Activated CD8-positive, alpha-beta T cell treated with anti-CD3 and anti-CD28 coated beads for 36 hours (primary cell): ENCODE data around the gene UNC13A. TPM values are rescaled to one million over a fixed set of nuclear protein-coding genes. Genes with fewer than 3 reads are reported as not detected.
"Not testable (repeated sequence)": the region's sequence is repeated elsewhere in the genome, so short reads cannot be mapped to it uniquely, and the experiment has no call there.

Experiments
- ATAC-seq: fragments of 200-7000 bp; cut with Tn5 transposase; one replicate; pipeline ENCODE4 v1.10.0; 2021; ENCODE audit warnings: mild to moderate bottlenecking, moderate library complexity
- CTCF ChIA-PET: fragments of 350-600 bp; sonication (Branson Sonifier 250); formaldehyde crosslinking; loops from one replicate; lab custom pipeline; 2021; ENCODE audit warnings: antibody characterized with exemption; lab: Charles Lee
- POLR2A ChIA-PET: fragments of 350-600 bp; sonication (Branson Sonifier 250); formaldehyde crosslinking; loops from one replicate; lab custom pipeline; 2021; ENCODE audit warnings: antibody characterized with exemption; lab: Charles Lee
- DNase-seq: peaks from one replicate; pipeline ENCODE4 v3.0.0-alpha.2; 2020
- H3K27ac Mint-ChIP-seq: one replicate; pipeline ENCODE4 v1.8.0; 2021; ENCODE audit warnings: mild to moderate bottlenecking, mixed read lengths
- H3K27me3 Mint-ChIP-seq: one replicate; pipeline ENCODE4 v1.8.0; 2021; ENCODE audit warnings: mixed read lengths
- H3K36me3 Mint-ChIP-seq: one replicate; pipeline ENCODE4 v1.8.0; 2021; ENCODE audit warnings: low read depth, mixed read lengths
- H3K4me1 Mint-ChIP-seq: one replicate; pipeline ENCODE4 v1.8.0; 2021; ENCODE audit warnings: low read depth, mixed read lengths
- H3K4me3 Mint-ChIP-seq: one replicate; pipeline ENCODE4 v1.8.0; 2021; ENCODE audit warnings: mild to moderate bottlenecking, moderate library complexity, mixed read lengths
- H3K9me3 Mint-ChIP-seq: one replicate; pipeline ENCODE4 v1.8.0; 2021; ENCODE audit warnings: mixed read lengths
- intact Hi-C: fragments of 100-400 bp; cut with micrococcal nuclease; formaldehyde crosslinking; loops from one replicate; pipeline ENCODE4 v1.10.0; 2022
- total RNA-seq, 2 experiments: library from RNA; stranded (reverse); gene quantifications; one replicate each; pipeline ENCODE4 v1.2.3, GENCODE V29; 2021
- TF ChIP-seq, protein P1 (sequence below): fragments of 200-600 bp; IDR thresholded peaks from one replicate; pipeline ENCODE4 v1.8.0; 2022; ENCODE audit warnings: antibody characterized with exemption, mild to moderate bottlenecking

UNC13A gene
- total RNA-seq, 2 experiments from 2014 or later = not detected

DNA sequence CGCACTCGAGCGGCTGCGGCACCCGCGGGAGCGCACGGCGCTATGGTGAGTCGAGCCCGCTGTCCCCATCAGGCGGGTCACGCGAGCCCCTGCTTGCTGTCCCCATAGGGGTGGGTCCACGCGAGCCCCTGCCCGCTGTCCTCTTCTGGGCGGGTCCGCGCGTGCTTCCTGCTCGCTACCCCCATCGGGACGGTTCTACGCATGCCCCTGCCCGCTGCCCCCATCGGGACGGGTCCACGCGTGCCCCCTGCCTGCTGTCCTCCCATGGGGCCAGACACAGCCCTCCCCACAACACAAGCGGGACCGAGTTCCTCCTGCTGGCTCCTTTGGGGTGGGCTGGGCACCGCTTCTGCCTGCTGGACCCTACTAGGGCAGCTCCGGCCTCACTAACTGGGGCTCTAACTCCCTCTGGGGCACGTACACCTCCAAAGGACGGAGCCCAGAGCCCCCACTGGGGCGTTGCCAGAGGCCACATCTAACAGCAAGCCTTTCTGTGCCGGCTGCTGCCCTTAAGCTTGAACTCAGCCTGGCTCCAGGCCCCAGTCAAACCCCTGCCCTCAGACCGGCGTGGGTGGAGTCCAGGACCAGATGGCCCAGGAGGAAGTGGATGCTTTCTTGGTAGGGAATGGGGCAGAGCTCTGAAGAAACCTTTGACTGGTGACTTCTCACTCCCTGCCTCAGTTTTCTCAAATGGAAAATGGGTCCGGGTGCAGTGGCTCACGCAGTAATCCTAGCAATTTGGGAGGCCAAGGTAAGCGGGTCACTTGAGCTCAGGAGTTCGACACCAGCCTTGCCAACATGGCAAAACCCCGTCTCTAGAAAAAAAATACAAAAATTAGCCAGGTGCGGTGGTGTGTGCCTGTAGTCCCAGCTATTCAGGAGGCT, 132.0 kb downstream of the UNC13A start:
- peak; percentile 10 for ATAC-seq
- ChIA-PET CTCF (interaction anchor here (1.0 to 3.4 kb wide), 3 partner anchors 17 to 60 kb away, joined by 4 to 21 read pairs (median 6); no protein-coding TSS in a partner anchor), POLR2A (interaction anchor here (0.7 to 1.6 kb wide), 11 partner anchors 9 to 195 kb away, joined by 3 to 8 read pairs (median 5); partner anchors contain the start of genes FCHO1 and PGLS)

DNA sequence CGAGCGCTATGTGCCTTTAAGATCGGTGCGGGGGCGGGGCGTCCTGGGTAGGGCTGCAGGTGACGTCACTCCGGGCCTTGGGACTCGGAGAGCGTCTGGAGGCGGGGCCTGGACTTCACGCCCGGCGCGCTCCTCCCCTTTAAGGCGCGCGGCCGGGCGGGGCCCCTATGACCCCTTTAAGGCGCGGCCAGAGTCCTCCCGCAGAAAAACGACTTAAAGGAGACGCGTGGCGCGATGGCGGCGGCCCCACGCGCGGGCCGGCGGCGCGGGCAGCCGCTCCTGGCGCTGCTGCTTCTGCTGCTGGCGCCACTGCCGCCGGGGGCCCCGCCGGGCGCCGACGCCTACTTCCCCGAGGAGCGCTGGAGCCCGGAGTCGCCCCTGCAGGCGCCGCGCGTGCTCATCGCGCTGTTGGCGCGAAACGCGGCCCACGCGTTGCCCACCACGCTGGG, 132.7 kb downstream of the UNC13A start, which contains the start of gene COLGALT1:
Gene COLGALT1 (plus strand): TSS at position 170 of the 449 bp plus-strand sequence. CDS start 65 bp downstream, at position 235.
- Mint-ChIP-seq H3K4me1 (peaks cover 10% of the 10 kb centered on the region), H3K36me3 (peaks cover 23% of the 10 kb centered on the region), H3K4me3 (peak within 1 kb of the TSS; percentile 87), H3K9me3 (no peaks in the 10 kb centered on the region), H3K27ac (peak within 1 kb of the TSS; percentile 79), H3K27me3 (no peaks in the 10 kb centered on the region)
- ATAC-seq (peak; percentile 99), DNase-seq (peak; percentile 100)
- TF ChIP-seq, protein P1, sequence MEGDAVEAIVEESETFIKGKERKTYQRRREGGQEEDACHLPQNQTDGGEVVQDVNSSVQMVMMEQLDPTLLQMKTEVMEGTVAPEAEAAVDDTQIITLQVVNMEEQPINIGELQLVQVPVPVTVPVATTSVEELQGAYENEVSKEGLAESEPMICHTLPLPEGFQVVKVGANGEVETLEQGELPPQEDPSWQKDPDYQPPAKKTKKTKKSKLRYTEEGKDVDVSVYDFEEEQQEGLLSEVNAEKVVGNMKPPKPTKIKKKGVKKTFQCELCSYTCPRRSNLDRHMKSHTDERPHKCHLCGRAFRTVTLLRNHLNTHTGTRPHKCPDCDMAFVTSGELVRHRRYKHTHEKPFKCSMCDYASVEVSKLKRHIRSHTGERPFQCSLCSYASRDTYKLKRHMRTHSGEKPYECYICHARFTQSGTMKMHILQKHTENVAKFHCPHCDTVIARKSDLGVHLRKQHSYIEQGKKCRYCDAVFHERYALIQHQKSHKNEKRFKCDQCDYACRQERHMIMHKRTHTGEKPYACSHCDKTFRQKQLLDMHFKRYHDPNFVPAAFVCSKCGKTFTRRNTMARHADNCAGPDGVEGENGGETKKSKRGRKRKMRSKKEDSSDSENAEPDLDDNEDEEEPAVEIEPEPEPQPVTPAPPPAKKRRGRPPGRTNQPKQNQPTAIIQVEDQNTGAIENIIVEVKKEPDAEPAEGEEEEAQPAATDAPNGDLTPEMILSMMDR = no peak
- CTCF ChIA-PET = interaction anchor here (3.4 to 5.0 kb wide), 2 partner anchors 18 to 60 kb away, joined by 20 to 21 read pairs; no protein-coding TSS in a partner anchor
- POLR2A ChIA-PET = interaction anchor here (1.3 kb wide), 2 partner anchors 46 to 59 kb away, joined by 4 to 5 read pairs; no protein-coding TSS in a partner anchor
- intact Hi-C loops = loop anchor here (1.0 kb wide), 1 partner anchor 43 kb away; no protein-coding TSS in a partner anchor

More for the DNA sequence above, 132.0 kb downstream of the UNC13A start:
- peak overlapping the region; percentile 87 for H3K4me3 Mint-ChIP-seq
- H3K27me3 Mint-ChIP-seq = no peaks in the 10 kb centered on the region
- TF ChIP-seq, protein P1 = no peak
- H3K27ac Mint-ChIP-seq = peak overlapping the region; percentile 76
- H3K9me3 Mint-ChIP-seq = no peaks in the 10 kb centered on the region
- peaks cover 10% of the 10 kb centered on the region for H3K4me1 Mint-ChIP-seq
- intact Hi-C loops = loop anchor here (1.0 kb wide), 1 partner anchor 44 kb away; no protein-coding TSS in a partner anchor
- H3K36me3 Mint-ChIP-seq = peaks cover 24% of the 10 kb centered on the region
- DNase-seq = peak; percentile 41

DNA sequence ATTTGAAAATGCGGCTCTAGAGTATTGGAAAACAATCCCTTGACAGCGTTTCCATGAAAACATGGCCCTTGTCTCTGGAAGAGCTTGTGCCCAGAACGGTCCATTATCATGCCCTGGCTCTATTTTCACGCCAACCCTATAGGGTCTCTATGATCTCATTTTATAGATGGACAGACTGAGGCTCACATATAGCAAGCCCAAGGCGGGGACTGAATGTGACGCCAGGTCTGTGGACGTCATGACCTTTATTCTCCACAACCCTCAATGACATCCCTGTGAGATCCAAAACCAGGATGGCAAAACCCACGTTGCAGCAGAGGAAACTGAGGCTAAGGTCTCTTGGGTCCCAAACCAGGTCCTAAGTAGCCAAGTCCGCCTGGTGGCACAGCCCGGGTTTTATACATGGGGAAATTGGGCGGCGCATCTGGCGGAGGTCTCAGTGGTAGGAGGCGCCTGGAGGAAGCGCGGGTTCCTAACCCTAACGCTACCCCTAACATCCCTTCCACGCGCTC, 133.1 kb downstream of the UNC13A start:
- H3K27me3 Mint-ChIP-seq = no peaks in the 10 kb centered on the region
- peak overlapping the region; percentile 87 for H3K4me3 Mint-ChIP-seq
- peaks cover 18% of the 10 kb centered on the region for H3K36me3 Mint-ChIP-seq
- DNase-seq = no peak
- H3K4me1 Mint-ChIP-seq = peaks cover 10% of the 10 kb centered on the region
- TF ChIP-seq, protein P1 = no peak
- POLR2A ChIA-PET = no interaction called here
- intact Hi-C loops = loop anchor here (1.0 kb wide), 1 partner anchor 43 kb away; no protein-coding TSS in a partner anchor
- H3K27ac Mint-ChIP-seq = peak overlapping the region; percentile 79
- H3K9me3 Mint-ChIP-seq = no peaks in the 10 kb centered on the region
- ATAC-seq = peak; percentile 24
- CTCF ChIA-PET = interaction anchor here (0.6 to 5.0 kb wide), 2 partner anchors 20 to 59 kb away, joined by 3 to 20 read pairs; no protein-coding TSS in a partner anchor

DNA sequence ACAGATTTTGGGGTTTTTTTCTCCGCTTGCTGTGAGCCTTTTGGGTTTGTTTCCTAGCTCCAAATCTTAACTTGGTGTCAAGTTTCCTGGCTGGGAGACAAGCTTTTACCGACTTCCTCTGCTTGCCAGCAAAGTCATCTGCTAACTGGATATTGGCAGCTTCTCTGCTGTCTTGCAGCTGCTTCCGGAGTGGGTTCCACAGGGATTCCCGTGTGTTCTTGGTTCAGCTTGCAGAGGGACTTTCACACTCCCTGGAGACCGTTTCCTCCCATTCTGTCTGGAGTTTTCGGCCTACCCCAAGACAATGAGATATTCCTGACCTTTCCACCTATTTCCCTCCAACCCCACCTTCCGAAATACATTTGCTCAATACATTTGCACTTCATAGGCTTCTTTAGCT, 134.9 kb downstream of the UNC13A start:
- ChIA-PET CTCF (interaction anchor here (0.8 to 5.0 kb wide), 3 partner anchors 9 to 58 kb away, joined by 3 to 20 read pairs (median 3); no protein-coding TSS in a partner anchor), POLR2A (interaction anchor here (0.5 to 1.2 kb wide), 3 partner anchors 10 to 159 kb away, joined by 3 read pairs; partner anchors contain the start of gene CCDC194)
- no peaks in the 10 kb centered on the region for H3K9me3 Mint-ChIP-seq
- no peak overlapping the region for H3K27ac Mint-ChIP-seq
- peaks cover 9% of the 10 kb centered on the region for H3K36me3 Mint-ChIP-seq
- intact Hi-C loops = no loop called here
- peaks cover 10% of the 10 kb centered on the region for H3K4me1 Mint-ChIP-seq
- TF ChIP-seq, protein P1 = no peak
- H3K27me3 Mint-ChIP-seq = no peaks in the 10 kb centered on the region
- DNase-seq (no peak), ATAC-seq (no peak)
- no peak overlapping the region for H3K4me3 Mint-ChIP-seq

DNA sequence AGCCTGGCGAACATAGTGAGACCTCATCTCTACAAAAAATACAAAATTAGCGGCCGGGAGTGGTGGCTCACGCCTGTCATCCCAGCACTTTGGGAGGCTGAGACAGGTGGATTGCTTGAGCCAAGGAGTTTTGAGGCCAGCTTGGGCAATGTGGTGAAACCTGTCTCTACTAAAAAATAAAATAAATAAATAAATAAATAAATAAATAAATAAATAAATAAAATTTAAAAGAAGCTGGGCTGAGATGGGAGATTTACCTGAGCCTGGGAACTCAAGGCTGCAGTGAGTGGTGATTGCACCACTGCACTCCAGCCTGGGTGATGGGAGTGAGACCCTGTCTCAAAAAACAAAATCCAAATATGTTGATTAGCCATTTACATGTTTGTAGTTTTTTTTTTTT, 135.4 kb downstream of the UNC13A start:
- CTCF ChIA-PET = interaction anchor here (0.8 to 5.0 kb wide), 3 partner anchors 8 to 57 kb away, joined by 3 to 20 read pairs (median 3); no protein-coding TSS in a partner anchor
- H3K27ac Mint-ChIP-seq, H3K4me3 Mint-ChIP-seq, DNase-seq, H3K4me1 Mint-ChIP-seq, H3K9me3 Mint-ChIP-seq, H3K36me3 Mint-ChIP-seq, H3K27me3 Mint-ChIP-seq, ATAC-seq, intact Hi-C loops: not testable (repeated sequence)
- POLR2A ChIA-PET = interaction anchor here (1.0 to 1.2 kb wide), 2 partner anchors 10 kb away, joined by 3 read pairs; no protein-coding TSS in a partner anchor
